Measurements from ENCODE around the gene EXOSC5.

EXOSC5 gene

DNA sequence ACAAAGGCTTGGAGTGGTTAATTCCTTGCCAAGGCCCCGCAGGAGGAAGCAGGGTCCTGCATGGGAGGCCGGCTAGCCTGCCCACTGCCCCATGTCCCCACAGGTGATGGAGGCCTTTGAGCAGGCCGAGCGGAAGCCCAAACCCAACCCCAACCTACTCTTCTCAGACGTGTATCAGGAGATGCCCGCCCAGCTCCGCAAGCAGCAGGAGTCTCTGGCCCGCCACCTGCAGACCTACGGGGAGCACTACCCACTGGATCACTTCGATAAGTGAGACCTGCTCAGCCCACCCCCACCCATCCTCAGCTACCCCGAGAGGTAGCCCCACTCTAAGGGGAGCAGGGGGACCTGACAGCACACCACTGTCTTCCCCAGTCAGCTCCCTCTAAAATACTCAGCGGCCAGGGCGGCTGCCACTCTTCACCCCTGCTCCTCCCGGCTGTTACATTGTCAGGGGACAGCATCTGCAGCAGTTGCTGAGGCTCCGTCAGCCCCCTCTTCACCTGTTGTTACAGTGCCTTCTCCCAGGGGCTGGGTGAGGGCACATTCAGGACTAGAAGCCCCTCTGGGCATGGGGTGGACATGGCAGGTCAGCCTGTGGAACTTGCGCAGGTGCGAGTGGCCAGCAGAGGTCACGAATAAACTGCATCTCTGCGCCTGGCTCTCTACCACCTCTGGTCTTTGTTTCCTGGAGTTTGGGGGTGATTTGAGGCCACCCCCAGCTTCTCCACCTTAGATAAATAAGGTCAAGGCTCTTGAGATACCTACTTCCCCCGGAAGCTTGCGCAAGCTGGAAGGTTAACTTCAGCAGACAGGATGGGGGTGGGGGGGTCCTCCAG lies 27.4 kb upstream of the EXOSC5 start:
- Histone ChIP-seq H3K9me3 (ENCODE audit: insufficient read depth, low read length) (no peaks in the 10 kb centered on the region), H4K20me1 (ENCODE audit: low read depth, low read length) (no peaks in the 10 kb centered on the region), H3K27ac (ENCODE audit: low read depth, low read length) (no peak overlapping the region), H3K9me2 (replicated peaks; ENCODE audit: insufficient read depth, low read length) (no peaks in the 10 kb centered on the region), H3K4me2 (ENCODE audit: low read depth, low read length, poor library complexity, severe bottlenecking) (no peak overlapping the region), H3K9ac (ENCODE audit: low read length) (no peak overlapping the region), H3K4me3 (ENCODE audit: insufficient read depth, low read length, poor library complexity, severe bottlenecking) (no peak overlapping the region), H3K79me2 (ENCODE audit: insufficient read depth, low read length) (no peaks in the 10 kb centered on the region), H3F3A (ENCODE audit: insufficient read depth) (no peaks in the 10 kb centered on the region), H3K27me3 (ENCODE audit: low read length) (no peaks in the 10 kb centered on the region), H3K36me3 (ENCODE audit: low read length) (no peaks in the 10 kb centered on the region), H2AFZ (ENCODE audit: low read depth, low read length, severe bottlenecking) (no peak overlapping the region)
- TF ChIP-seq CTCF (IDR thresholded peaks at IDR 0.05; ENCODE audit: insufficient read depth, low read length, poor library complexity, severe bottlenecking) (no peak), EZH2phosphoT487 (conservative IDR thresholded peaks at IDR 0.05; ENCODE audit: low read length) (no peak)

GRCh38 chr19:41422955-41423354 lies 25.8 kb upstream of the EXOSC5 start:
- Histone ChIP-seq H3K9me2 (replicated peaks; ENCODE audit: insufficient read depth, low read length) (no peaks in the 10 kb centered on the region), H3K27me3 (ENCODE audit: low read length) (no peaks in the 10 kb centered on the region), H3K4me3 (ENCODE audit: insufficient read depth, low read length, poor library complexity, severe bottlenecking) (no peak overlapping the region), H3K79me2 (ENCODE audit: insufficient read depth, low read length) (no peaks in the 10 kb centered on the region), H2AFZ (ENCODE audit: low read depth, low read length, severe bottlenecking) (no peak overlapping the region), H3K4me2 (ENCODE audit: low read depth, low read length, poor library complexity, severe bottlenecking) (no peak overlapping the region), H3K9me3 (ENCODE audit: insufficient read depth, low read length) (no peaks in the 10 kb centered on the region), H3K9ac (ENCODE audit: low read length) (no peak overlapping the region), H4K20me1 (ENCODE audit: low read depth, low read length) (no peaks in the 10 kb centered on the region), H3K27ac (ENCODE audit: low read depth, low read length) (no peak overlapping the region), H3F3A (ENCODE audit: insufficient read depth) (no peaks in the 10 kb centered on the region), H3K36me3 (ENCODE audit: low read length) (no peaks in the 10 kb centered on the region)
- TF ChIP-seq CTCF (IDR thresholded peaks at IDR 0.05; ENCODE audit: insufficient read depth, low read length, poor library complexity, severe bottlenecking) (no peak), EZH2phosphoT487 (conservative IDR thresholded peaks at IDR 0.05; ENCODE audit: low read length) (no peak)

GRCh38 chr19:41422456-41422855 lies 25.3 kb upstream of the EXOSC5 start:
- Histone ChIP-seq H2AFZ (ENCODE audit: low read depth, low read length, severe bottlenecking) (no peak overlapping the region), H3K4me2 (ENCODE audit: low read depth, low read length, poor library complexity, severe bottlenecking) (no peak overlapping the region), H3K27ac (ENCODE audit: low read depth, low read length) (no peak overlapping the region), H3K9me2 (replicated peaks; ENCODE audit: insufficient read depth, low read length) (no peaks in the 10 kb centered on the region), H3K9ac (ENCODE audit: low read length) (no peak overlapping the region), H4K20me1 (ENCODE audit: low read depth, low read length) (no peaks in the 10 kb centered on the region), H3K9me3 (ENCODE audit: insufficient read depth, low read length) (no peaks in the 10 kb centered on the region), H3K27me3 (ENCODE audit: low read length) (no peaks in the 10 kb centered on the region), H3K36me3 (ENCODE audit: low read length) (no peaks in the 10 kb centered on the region), H3K4me3 (ENCODE audit: insufficient read depth, low read length, poor library complexity, severe bottlenecking) (no peak overlapping the region), H3F3A (ENCODE audit: insufficient read depth) (no peaks in the 10 kb centered on the region), H3K79me2 (ENCODE audit: insufficient read depth, low read length) (no peaks in the 10 kb centered on the region)
- TF ChIP-seq EZH2phosphoT487 (conservative IDR thresholded peaks at IDR 0.05; ENCODE audit: low read length) (no peak), CTCF (IDR thresholded peaks at IDR 0.05; ENCODE audit: insufficient read depth, low read length, poor library complexity, severe bottlenecking) (no peak)

Data from SU-DHL-6 (cell line).